B cell (primary cell): Measurements from ENCODE around the gene PLAA. TPM values are rescaled to one million over a fixed set of nuclear protein-coding genes. Genes with fewer than 3 reads are reported as not detected.

ENCODE experiments used
- ATAC-seq: fragments of 200-7000 bp; cut with Tn5 transposase; one replicate; pipeline ENCODE4 v1.10.0; 2021; ENCODE audit warnings: low read depth, mild to moderate bottlenecking, moderate number of reproducible peaks, moderate library complexity
- CTCF ChIA-PET: fragments of 350-600 bp; sonication (Branson Sonifier 250); formaldehyde crosslinking; loops from one replicate; lab custom pipeline; 2021; ENCODE audit warnings: antibody characterized with exemption, inconsistent platforms; lab: Charles Lee
- POLR2A ChIA-PET: fragments of 350-600 bp; sonication (Branson Sonifier 250); formaldehyde crosslinking; loops from one replicate; lab custom pipeline; 2021; ENCODE audit warnings: antibody characterized with exemption; lab: Charles Lee
- DNase-seq: peaks from one replicate; pipeline ENCODE4 v3.0.0; 2013
- H2AFZ ChIP-seq: 2 replicates; pipeline ENCODE4 v1.6.1; 2012; ENCODE audit warnings: mild to moderate bottlenecking, low read depth, low read length; ENCODE audit not compliant: insufficient read depth, poor library complexity, severe bottlenecking
- H3K27ac ChIP-seq, 2 donors: 1 replicate in 1 of 2; 2 replicates in 1 of 2; pipeline ENCODE4 v1.5.1; 2012 to 2013; ENCODE audit warnings: low read length in 2 of 2, mild to moderate bottlenecking in 2 of 2, moderate library complexity in 1 of 2
- H3K27me3 ChIP-seq, 4 experiments: fragments of 200-600 bp in 1 of 4; sonication (generic) in 1 of 4; replicated peaks in 1 of 4; 1 replicate in 2 of 4; 2 replicates in 2 of 4; pipeline versions ENCODE4 v1.6.1 to v1.7.0; 2013 to 2016; ENCODE audit warnings: low read length in 3 of 4, mild to moderate bottlenecking in 2 of 4, mixed read lengths in 1 of 4, moderate library complexity in 1 of 4; ENCODE audit not compliant: insufficient read depth in 4 of 4, control insufficient read depth in 3 of 4; ENCODE audit errors: control extremely low read depth in 1 of 4
- H3K36me3 ChIP-seq, 2 experiments: replicated peaks in 1 of 2; 1 replicate in 1 of 2; 2 replicates in 1 of 2; pipeline versions ENCODE4 v1.6.1 to v1.7.1; 2013; ENCODE audit warnings: low read length in 1 of 2; ENCODE audit not compliant: insufficient read depth in 2 of 2, control insufficient read depth in 1 of 2; ENCODE audit errors: control extremely low read depth in 1 of 2, extremely low read depth in 1 of 2
- H3K4me1 ChIP-seq, 2 donors: fragments of 200-600 bp in 1 of 2; sonication (generic) in 1 of 2; 1 replicate in 1 of 2; 2 replicates in 1 of 2; pipeline versions ENCODE4 v1.5.1 to v1.6.1; 2013 to 2017; ENCODE audit warnings: low read length in 2 of 2; ENCODE audit not compliant: control insufficient read depth in 2 of 2, insufficient read depth in 2 of 2
- H3K4me2 ChIP-seq: replicated peaks from 2 replicates; pipeline ENCODE3; 2012; ENCODE audit warnings: mild to moderate bottlenecking, low read depth, low read length; ENCODE audit not compliant: poor library complexity, severe bottlenecking
- H3K4me3 ChIP-seq, 5 experiments: fragments of 200-600 bp in 1 of 5; sonication (generic) in 1 of 5; 1 replicate in 3 of 5; 2 replicates in 2 of 5; pipeline versions ENCODE4 v1.5.1 to v1.7.0; 2011 to 2016; ENCODE audit warnings: low read length in 4 of 5, mild to moderate bottlenecking in 4 of 5, low read depth in 2 of 5, control low read depth in 1 of 5, moderate library complexity in 1 of 5; ENCODE audit not compliant: insufficient read depth in 1 of 5; ENCODE audit errors: control extremely low read depth in 1 of 5, extremely low read depth in 1 of 5
- H3K79me2 ChIP-seq: fragments of 200-600 bp; sonication (generic); one replicate; pipeline ENCODE4 v1.6.0; 2016; ENCODE audit warnings: low read length; ENCODE audit not compliant: control insufficient read depth, insufficient read depth
- H3K9ac ChIP-seq: fragments of 200-600 bp; sonication (generic); 2 replicates; pipeline ENCODE4 v1.6.1; 2017; ENCODE audit warnings: mild to moderate bottlenecking, low read length, moderate library complexity
- H3K9me3 ChIP-seq, 3 donors: one replicate each; pipeline versions ENCODE4 v1.6.1 to v1.7.1; 2013; ENCODE audit warnings: low read length in 2 of 3; ENCODE audit not compliant: control insufficient read depth in 2 of 3, insufficient read depth in 1 of 3; ENCODE audit errors: control extremely low read depth in 1 of 3
- H4K20me1 ChIP-seq: 2 replicates; pipeline ENCODE4 v1.6.0; 2012; ENCODE audit warnings: mild to moderate bottlenecking, low read length; ENCODE audit not compliant: insufficient read depth, control insufficient read depth, poor library complexity, severe bottlenecking
- H3K27ac Mint-ChIP-seq: one replicate; pipeline ENCODE4 v1.8.0; 2021; ENCODE audit warnings: mixed read lengths
- H3K27me3 Mint-ChIP-seq: one replicate; pipeline ENCODE4 v1.8.0; 2021; ENCODE audit warnings: mixed read lengths
- H3K4me1 Mint-ChIP-seq: one replicate; pipeline ENCODE4 v1.8.0; 2021; ENCODE audit warnings: mixed read lengths
- H3K4me3 Mint-ChIP-seq: one replicate; pipeline ENCODE4 v1.8.0; 2021; ENCODE audit warnings: mixed read lengths
- H3K9me3 Mint-ChIP-seq: one replicate; pipeline ENCODE4 v1.8.0; 2022; ENCODE audit warnings: mixed read lengths; ENCODE audit not compliant: insufficient read depth
- EZH2 ChIP-seq: IDR thresholded peaks from 2 replicates; pipeline ENCODE4 v1.6.1; 2012; ENCODE audit warnings: borderline replicate concordance, low read depth, mild to moderate bottlenecking, moderate library complexity, low read length; ENCODE audit not compliant: insufficient read depth, poor library complexity, severe bottlenecking
- WGBS: methylation state at CpG from one replicate; pipeline ENCODE4 v1.1.5; 2013; ENCODE audit warnings: missing lambda C conversion rate; ENCODE audit not compliant: insufficient coverage; 5-methylcytosine and 5-hydroxymethylcytosine counted together
- intact Hi-C: fragments of 100-400 bp; cut with micrococcal nuclease; formaldehyde crosslinking; loops from one replicate; pipeline ENCODE4 v1.10.0; 2022
- polyA plus RNA-seq: library from polyadenylated mRNA; depleted of rRNA; stranded (reverse); fragments of >200 nt; gene quantifications from 2 replicates; pipeline ENCODE4 v1.2.3, GENCODE V29; 2012
- total RNA-seq, 2 donors: library from RNA; stranded (reverse); fragments of 120-200 nt in 1 of 2; gene quantifications; 1 replicate in 1 of 2; 2 replicates in 1 of 2; pipeline versions ENCODE4 v1.2.3 to v1.2.4, GENCODE V29; 2013 to 2022
- TF ChIP-seq, protein P1 (sequence below): fragments of 200-600 bp; IDR thresholded peaks from one replicate; pipeline ENCODE4 v1.8.0; 2022; ENCODE audit warnings: antibody characterized with exemption, mild to moderate bottlenecking

PLAA gene
- total and polyA plus RNA-seq, 2 donors (not counting 1 experiment from before 2014, with no cell fraction given), result 8.9 to 24.0 TPM

DNA sequence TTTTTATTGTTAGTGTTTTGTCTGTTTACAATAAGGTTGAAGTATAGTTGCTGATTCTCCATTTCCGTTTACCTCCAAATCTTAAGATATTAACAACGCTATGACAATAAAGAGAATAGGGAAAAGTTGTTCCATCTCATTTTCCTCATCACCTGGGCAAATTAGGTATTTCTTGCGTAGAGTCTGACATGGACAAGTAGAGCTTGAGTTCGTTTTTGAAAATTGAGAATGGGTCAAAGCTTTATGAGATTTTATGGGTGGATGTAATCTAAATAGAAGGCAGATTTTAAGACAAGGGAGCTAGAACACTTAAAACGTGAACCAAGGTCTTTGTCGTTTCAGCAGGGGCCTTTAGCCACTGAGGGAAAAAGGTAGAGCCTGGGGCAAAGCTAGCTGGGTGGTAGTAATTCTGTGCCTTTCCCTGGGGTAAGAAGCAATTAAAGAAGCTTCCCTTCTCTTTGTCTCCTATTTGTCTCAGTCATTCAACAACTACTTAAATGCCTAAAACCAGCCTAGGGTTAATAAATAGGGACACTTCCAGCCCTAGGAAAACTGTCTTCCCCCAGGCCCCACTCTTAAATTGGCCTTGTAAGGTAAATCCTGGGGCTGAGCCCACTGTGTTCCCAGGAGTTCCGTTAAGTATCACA lies 53.9 kb downstream of the PLAA start:
- H3K4me3 ChIP-seq, result peak overlapping the region; percentile 81 to 100 (median 100)
- ChIA-PET CTCF (interaction anchor here (0.6 to 2.4 kb wide), 2 partner anchors 54 to 140 kb away, joined by 3 to 11 read pairs; partner anchors contain the start of gene PLAA), POLR2A (interaction anchor here (1.9 kb wide), 1 partner anchor 54 kb away, joined by 8 read pairs; the partner anchor contains the start of gene PLAA)
- intact Hi-C loops, result loop anchor here (1.0 to 5.0 kb wide), 2 partner anchors 63 to 679 kb away; partner anchors contain the start of genes C9orf72 and IFT74
- Mint-ChIP-seq H3K4me1 (peaks cover 34% of the 10 kb centered on the region), H3K27ac (peak overlapping the region; percentile 99), H3K9me3 (no peaks in the 10 kb centered on the region), H3K27me3 (no peaks in the 10 kb centered on the region), H3K4me3 (peak overlapping the region; percentile 100)
- H3K4me1 ChIP-seq, result peaks cover 18 to 19% of the 10 kb centered on the region in 2 donors
- H3K9ac ChIP-seq, result peak overlapping the region; percentile 92
- peak overlapping the region; percentile 89 for H2AFZ ChIP-seq
- ATAC-seq (no peak), DNase-seq (no peak)
- peaks cover 44% of the 10 kb centered on the region for H3K79me2 ChIP-seq
- TF ChIP-seq EZH2, result no peak
- TF ChIP-seq, protein P1, sequence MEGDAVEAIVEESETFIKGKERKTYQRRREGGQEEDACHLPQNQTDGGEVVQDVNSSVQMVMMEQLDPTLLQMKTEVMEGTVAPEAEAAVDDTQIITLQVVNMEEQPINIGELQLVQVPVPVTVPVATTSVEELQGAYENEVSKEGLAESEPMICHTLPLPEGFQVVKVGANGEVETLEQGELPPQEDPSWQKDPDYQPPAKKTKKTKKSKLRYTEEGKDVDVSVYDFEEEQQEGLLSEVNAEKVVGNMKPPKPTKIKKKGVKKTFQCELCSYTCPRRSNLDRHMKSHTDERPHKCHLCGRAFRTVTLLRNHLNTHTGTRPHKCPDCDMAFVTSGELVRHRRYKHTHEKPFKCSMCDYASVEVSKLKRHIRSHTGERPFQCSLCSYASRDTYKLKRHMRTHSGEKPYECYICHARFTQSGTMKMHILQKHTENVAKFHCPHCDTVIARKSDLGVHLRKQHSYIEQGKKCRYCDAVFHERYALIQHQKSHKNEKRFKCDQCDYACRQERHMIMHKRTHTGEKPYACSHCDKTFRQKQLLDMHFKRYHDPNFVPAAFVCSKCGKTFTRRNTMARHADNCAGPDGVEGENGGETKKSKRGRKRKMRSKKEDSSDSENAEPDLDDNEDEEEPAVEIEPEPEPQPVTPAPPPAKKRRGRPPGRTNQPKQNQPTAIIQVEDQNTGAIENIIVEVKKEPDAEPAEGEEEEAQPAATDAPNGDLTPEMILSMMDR, result no peak
- no peaks in the 10 kb centered on the region for H3K9me3 ChIP-seq
- 43% methylated on average over 4 of the region's 7 CpGs for WGBS
- H3K4me2 ChIP-seq, result peak overlapping the region; percentile 73
- H3K27ac ChIP-seq, result peak overlapping the region; percentile 95 to 96
- H4K20me1 ChIP-seq, result no peaks in the 10 kb centered on the region
- no peaks in the 10 kb centered on the region for H3K27me3 ChIP-seq
- no peaks in the 10 kb centered on the region for H3K36me3 ChIP-seq
